ENCODE results near the gene DDI2.
"Not testable (repeated sequence)": the region's sequence is repeated elsewhere in the genome, so short reads cannot be mapped to it uniquely, and the experiment has no call there.

DNA sequence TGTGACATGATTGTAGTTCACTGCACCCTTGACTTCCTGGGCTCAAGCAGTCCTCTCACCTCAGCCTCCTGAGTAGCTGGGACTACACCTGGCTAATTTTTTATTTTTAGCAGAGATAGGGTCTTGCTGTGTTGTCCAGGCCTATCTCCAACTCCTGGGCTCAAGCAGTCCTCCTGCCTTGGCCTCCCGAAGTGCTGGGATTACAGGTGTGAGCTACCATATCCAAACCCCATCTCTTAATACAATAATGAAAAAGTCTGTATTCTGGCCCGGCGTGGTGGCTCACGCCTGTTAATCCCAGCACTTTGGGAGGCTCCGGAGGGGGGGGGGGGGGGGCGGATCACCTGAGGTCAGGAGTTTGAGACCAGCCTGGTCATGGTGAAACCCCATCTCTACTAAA lies 34.9 kb downstream of the DDI2 start:
- not testable (repeated sequence) for TF ChIP-seq CTCF (IDR thresholded peaks at IDR 0.05; ENCODE audit: extremely low read depth in 1 of 2, insufficient read depth in 1 of 2, low read depth in 1 of 2, low read length in 2 of 2); POLR2A (IDR thresholded peaks at IDR 0.05; ENCODE audit: low read depth, low read length); EZH2 (IDR thresholded peaks at IDR 0.05; ENCODE audit: borderline replicate concordance, low read depth, low read length, severe bottlenecking); FOS (IDR thresholded peaks at IDR 0.05; ENCODE audit: borderline replicate concordance, insufficient read depth, low read length); POLR2AphosphoS5 (IDR thresholded peaks at IDR 0.05; ENCODE audit: insufficient read depth, low read depth, low read length); MYC (IDR thresholded peaks at IDR 0.05; ENCODE audit: low read depth, low read length); MAX (IDR thresholded peaks at IDR 0.05; ENCODE audit: insufficient read depth, insufficient read length); JUN (IDR thresholded peaks at IDR 0.05; ENCODE audit: borderline replicate concordance, insufficient read depth, insufficient read length, low read depth); GATA2 (IDR thresholded peaks at IDR 0.05; ENCODE audit: insufficient read depth, insufficient read length, low read depth, low read length)
